ENCODE measurements around the gene MYPOP. TPM values are rescaled to one million over a fixed set of nuclear protein-coding genes. Genes with fewer than 3 reads are reported as not detected.
A peak's percentile ranks its signal among the peaks of the same experiment; 100 is the strongest.

MYPOP gene
- total and polyA plus RNA-seq, 2 of the 13 experiments (the other 11 are each of a cell fraction or from before 2014, with no cell fraction given) = 2.3 to 2.7 TPM

DNA sequence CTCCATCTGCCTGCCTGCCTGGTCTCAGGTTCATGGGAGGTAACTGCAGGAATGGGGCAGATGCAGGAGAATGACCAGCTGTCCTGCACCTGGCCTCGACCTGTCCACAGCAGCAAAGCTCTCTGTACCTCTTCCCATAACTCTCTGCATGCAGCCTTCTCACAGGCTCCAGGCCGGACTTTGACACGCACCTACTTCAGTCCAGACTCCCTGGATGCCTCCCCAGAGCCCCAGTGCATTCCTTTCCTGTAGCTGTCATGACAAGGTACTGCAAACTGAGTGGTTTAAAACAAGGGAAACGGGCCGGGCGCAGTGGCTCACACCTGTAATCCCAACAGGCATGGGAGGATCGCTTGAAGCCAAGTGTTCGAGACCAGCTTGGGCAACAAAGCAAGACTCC lies 8.9 kb upstream of the MYPOP start (continued):
- no peak for TF ChIP-seq ZBTB34 (CRISPR knock-in tag; IDR thresholded peaks at IDR 0.05)
- 0 out of 2 replicates have a peak, but pooled peaks have one; percentile 51 for TF ChIP-seq RNF2 (conservative IDR thresholded peaks at IDR 0.05; ENCODE audit: low read depth)
- TF ChIP-seq HOXA7 (CRISPR knock-in tag; IDR thresholded peaks at IDR 0.05) = no peak
- TF ChIP-seq ATF3 (CRISPR knock-in tag; IDR thresholded peaks at IDR 0.05) = no peak
- TF ChIP-seq PRMT3 (CRISPR knock-in tag; IDR thresholded peaks at IDR 0.05; ENCODE audit: borderline replicate concordance, low read depth) = no peak
- TF ChIP-seq, protein P1, sequence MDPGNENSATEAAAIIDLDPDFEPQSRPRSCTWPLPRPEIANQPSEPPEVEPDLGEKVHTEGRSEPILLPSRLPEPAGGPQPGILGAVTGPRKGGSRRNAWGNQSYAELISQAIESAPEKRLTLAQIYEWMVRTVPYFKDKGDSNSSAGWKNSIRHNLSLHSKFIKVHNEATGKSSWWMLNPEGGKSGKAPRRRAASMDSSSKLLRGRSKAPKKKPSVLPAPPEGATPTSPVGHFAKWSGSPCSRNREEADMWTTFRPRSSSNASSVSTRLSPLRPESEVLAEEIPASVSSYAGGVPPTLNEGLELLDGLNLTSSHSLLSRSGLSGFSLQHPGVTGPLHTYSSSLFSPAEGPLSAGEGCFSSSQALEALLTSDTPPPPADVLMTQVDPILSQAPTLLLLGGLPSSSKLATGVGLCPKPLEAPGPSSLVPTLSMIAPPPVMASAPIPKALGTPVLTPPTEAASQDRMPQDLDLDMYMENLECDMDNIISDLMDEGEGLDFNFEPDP (CRISPR knock-in tag; conservative IDR thresholded peaks at IDR 0.05) = no peak
- TF ChIP-seq TAF15 (IDR thresholded peaks at IDR 0.05; ENCODE audit: low read depth, low read length, poor library complexity, severe bottlenecking) = no peak
- no peak for TF ChIP-seq ZNF605 (CRISPR knock-in tag; IDR thresholded peaks at IDR 0.05)
- no peak for TF ChIP-seq THYN1 (CRISPR knock-in tag; IDR thresholded peaks at IDR 0.05; ENCODE audit: borderline replicate concordance, low read depth)
- no peak for TF ChIP-seq PAWR (CRISPR knock-in tag; IDR thresholded peaks at IDR 0.05; ENCODE audit: borderline replicate concordance)
- no peak for TF ChIP-seq GTF2F1 (IDR thresholded peaks at IDR 0.05; ENCODE audit: low read length)
- no peak for TF ChIP-seq MTA3 (CRISPR knock-in tag; IDR thresholded peaks at IDR 0.05)
- no peak for TF ChIP-seq ATF6 (CRISPR knock-in tag; conservative IDR thresholded peaks at IDR 0.05)
- TF ChIP-seq REL (CRISPR knock-in tag; conservative IDR thresholded peaks at IDR 0.05) = no peak
- no peak for TF ChIP-seq ZMYM2 (CRISPR knock-in tag; IDR thresholded peaks at IDR 0.05)
- TF ChIP-seq, protein P2, sequence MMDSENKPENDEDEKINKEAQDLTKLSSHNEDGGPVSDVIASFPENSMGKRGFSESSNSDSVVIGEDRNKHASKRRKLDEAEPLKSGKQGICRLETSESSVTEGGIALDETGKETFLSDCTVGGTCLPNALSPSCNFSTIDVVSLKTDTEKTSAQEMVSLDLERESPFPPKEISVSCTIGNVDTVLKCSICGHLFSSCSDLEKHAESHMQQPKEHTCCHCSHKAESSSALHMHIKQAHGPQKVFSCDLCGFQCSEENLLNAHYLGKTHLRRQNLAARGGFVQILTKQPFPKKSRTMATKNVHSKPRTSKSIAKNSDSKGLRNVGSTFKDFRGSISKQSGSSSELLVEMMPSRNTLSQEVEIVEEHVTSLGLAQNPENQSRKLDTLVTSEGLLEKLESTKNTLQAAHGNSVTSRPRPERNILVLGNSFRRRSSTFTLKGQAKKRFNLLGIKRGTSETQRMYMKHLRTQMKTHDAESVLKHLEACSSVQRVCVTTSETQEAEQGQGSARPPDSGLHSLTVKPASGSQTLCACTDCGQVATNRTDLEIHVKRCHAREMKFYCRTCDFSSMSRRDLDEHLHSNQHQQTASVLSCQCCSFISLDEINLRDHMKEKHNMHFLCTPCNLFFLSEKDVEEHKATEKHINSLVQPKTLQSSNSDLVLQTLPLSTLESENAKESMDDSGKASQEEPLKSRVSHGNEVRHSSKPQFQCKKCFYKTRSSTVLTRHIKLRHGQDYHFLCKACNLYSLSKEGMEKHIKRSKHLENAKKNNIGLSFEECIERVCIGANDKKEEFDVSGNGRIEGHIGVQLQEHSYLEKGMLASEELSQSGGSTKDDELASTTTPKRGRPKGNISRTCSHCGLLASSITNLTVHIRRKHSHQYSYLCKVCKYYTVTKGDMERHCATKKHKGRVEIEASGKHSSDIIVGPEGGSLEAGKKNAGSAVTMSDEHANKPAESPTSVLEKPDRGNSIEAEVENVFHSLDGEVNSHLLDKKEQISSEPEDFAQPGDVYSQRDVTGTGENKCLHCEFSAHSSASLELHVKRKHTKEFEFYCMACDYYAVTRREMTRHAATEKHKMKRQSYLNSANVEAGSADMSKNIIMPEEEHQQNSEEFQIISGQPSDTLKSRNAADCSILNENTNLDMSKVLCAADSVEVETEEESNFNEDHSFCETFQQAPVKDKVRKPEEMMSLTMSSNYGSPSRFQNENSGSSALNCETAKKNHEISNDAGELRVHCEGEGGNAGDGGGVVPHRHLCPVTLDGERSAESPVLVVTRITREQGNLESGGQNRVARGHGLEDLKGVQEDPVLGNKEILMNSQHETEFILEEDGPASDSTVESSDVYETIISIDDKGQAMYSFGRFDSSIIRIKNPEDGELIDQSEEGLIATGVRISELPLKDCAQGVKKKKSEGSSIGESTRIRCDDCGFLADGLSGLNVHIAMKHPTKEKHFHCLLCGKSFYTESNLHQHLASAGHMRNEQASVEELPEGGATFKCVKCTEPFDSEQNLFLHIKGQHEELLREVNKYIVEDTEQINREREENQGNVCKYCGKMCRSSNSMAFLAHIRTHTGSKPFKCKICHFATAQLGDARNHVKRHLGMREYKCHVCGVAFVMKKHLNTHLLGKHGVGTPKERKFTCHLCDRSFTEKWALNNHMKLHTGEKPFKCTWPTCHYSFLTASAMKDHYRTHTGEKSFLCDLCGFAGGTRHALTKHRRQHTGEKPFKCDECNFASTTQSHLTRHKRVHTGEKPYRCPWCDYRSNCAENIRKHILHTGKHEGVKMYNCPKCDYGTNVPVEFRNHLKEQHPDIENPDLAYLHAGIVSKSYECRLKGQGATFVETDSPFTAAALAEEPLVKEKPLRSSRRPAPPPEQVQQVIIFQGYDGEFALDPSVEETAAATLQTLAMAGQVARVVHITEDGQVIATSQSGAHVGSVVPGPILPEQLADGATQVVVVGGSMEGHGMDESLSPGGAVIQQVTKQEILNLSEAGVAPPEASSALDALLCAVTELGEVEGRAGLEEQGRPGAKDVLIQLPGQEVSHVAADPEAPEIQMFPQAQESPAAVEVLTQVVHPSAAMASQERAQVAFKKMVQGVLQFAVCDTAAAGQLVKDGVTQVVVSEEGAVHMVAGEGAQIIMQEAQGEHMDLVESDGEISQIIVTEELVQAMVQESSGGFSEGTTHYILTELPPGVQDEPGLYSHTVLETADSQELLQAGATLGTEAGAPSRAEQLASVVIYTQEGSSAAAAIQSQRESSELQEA (CRISPR knock-in tag; IDR thresholded peaks at IDR 0.05; ENCODE audit: not compliant biosample characterization) = no peak
